ENCODE data around the gene DOK6. TPM values are rescaled to one million over a fixed set of nuclear protein-coding genes. Genes with fewer than 3 reads are reported as not detected.

Gene DOK6
- total RNA-seq, 2 experiments from 2014 or later = not detected

DNA sequence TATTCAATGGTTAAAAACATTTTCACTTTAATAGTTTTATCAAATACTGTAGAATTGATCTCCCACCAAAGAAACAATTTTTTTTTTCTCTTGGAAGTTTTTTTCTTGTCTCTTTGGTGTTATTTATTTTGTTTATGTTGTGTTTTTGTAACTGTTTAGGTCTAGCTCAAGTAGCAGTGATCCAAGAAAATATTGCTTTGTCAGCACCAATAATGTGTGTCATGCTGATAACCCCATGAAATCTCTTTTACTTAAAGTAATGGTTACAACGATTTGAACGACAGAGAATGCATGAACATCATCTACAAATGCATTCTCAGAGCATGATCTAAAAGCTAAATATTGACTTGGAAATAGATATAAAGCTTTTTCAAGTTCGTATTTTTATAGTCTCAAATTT is 122.9 kb downstream of the DOK6 start:
- Histone ChIP-seq H3K27me3 (ENCODE audit: control insufficient read depth in 1 of 2, insufficient read depth in 2 of 2, low read length in 2 of 2) (no peaks in the 10 kb centered on the region), H3K27ac (ENCODE audit: low read depth in 1 of 2, low read length in 2 of 2) (no peak overlapping the region), H3K4me3 (ENCODE audit: low read length) (no peak overlapping the region), H3K9me3 (ENCODE audit: control insufficient read depth in 1 of 2, insufficient read depth in 1 of 2, low read length in 2 of 2) (no peaks in the 10 kb centered on the region), H3K4me1 (ENCODE audit: insufficient read depth, low read length) (no peaks in the 10 kb centered on the region), H3K36me3 (ENCODE audit: insufficient read depth, low read length) (no peaks in the 10 kb centered on the region)
- no peak for DNase-seq
- Mint-ChIP-seq H3K36me3 (ENCODE audit: low read depth) (no peaks in the 10 kb centered on the region), H3K9me3 (no peaks in the 10 kb centered on the region), H3K4me1 (ENCODE audit: low read depth) (no peaks in the 10 kb centered on the region), H3K4me3 (no peak overlapping the region), H3K27me3 (peaks cover 6% of the 10 kb centered on the region), H3K27ac (no peak overlapping the region)
- ChIA-PET CTCF (no interaction called here), POLR2A (no interaction called here)
- ATAC-seq (ENCODE audit: poor library complexity) = no peak
- intact Hi-C loops (cut with DNase I, micrococcal nuclease) = no loop called here
- TF ChIP-seq, protein P1, sequence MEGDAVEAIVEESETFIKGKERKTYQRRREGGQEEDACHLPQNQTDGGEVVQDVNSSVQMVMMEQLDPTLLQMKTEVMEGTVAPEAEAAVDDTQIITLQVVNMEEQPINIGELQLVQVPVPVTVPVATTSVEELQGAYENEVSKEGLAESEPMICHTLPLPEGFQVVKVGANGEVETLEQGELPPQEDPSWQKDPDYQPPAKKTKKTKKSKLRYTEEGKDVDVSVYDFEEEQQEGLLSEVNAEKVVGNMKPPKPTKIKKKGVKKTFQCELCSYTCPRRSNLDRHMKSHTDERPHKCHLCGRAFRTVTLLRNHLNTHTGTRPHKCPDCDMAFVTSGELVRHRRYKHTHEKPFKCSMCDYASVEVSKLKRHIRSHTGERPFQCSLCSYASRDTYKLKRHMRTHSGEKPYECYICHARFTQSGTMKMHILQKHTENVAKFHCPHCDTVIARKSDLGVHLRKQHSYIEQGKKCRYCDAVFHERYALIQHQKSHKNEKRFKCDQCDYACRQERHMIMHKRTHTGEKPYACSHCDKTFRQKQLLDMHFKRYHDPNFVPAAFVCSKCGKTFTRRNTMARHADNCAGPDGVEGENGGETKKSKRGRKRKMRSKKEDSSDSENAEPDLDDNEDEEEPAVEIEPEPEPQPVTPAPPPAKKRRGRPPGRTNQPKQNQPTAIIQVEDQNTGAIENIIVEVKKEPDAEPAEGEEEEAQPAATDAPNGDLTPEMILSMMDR (IDR thresholded peaks at IDR 0.05) = no peak

DNA sequence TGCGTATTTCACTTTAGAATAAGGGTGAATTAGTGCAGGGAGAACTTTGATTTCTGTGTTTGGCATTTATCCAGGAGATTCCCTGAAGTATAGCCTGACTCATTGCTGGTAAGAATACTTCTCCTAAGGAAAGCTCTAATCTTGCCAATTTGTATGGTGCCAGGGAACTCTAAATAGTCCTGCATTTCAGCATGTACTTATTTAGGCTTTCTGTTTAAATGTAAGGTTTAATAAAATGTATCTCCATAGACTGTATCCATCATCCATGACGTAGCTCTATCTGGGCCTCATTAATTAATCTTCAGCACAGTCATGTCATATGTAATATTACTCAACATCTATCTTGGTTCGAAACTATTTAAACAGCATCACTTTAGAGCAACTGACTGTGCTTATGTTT is 127.7 kb downstream of the DOK6 start:
- H3K27ac Mint-ChIP-seq = no peak overlapping the region
- Histone ChIP-seq H3K4me1 (ENCODE audit: insufficient read depth, low read length) (no peaks in the 10 kb centered on the region), H3K27me3 (ENCODE audit: control insufficient read depth in 1 of 2, insufficient read depth in 2 of 2, low read length in 2 of 2) (no peaks in the 10 kb centered on the region), H3K36me3 (ENCODE audit: insufficient read depth, low read length) (no peaks in the 10 kb centered on the region), H3K4me3 (ENCODE audit: low read length) (no peak overlapping the region), H3K9me3 (ENCODE audit: control insufficient read depth in 1 of 2, insufficient read depth in 1 of 2, low read length in 2 of 2) (no peaks in the 10 kb centered on the region), H3K27ac (ENCODE audit: low read depth in 1 of 2, low read length in 2 of 2) (no peak overlapping the region)
- ATAC-seq (ENCODE audit: poor library complexity) (no peak), DNase-seq (no peak)
- TF ChIP-seq, protein P1 (IDR thresholded peaks at IDR 0.05) = no peak
- no peaks in the 10 kb centered on the region for H3K9me3 Mint-ChIP-seq
- intact Hi-C loops (cut with DNase I, micrococcal nuclease) = no loop called here
- CTCF ChIA-PET = no interaction called here
- POLR2A ChIA-PET = no interaction called here
- no peaks in the 10 kb centered on the region for H3K27me3 Mint-ChIP-seq
- no peak overlapping the region for H3K4me3 Mint-ChIP-seq
- no peaks in the 10 kb centered on the region for H3K4me1 Mint-ChIP-seq (ENCODE audit: low read depth)
- no peaks in the 10 kb centered on the region for H3K36me3 Mint-ChIP-seq (ENCODE audit: low read depth)

DNA sequence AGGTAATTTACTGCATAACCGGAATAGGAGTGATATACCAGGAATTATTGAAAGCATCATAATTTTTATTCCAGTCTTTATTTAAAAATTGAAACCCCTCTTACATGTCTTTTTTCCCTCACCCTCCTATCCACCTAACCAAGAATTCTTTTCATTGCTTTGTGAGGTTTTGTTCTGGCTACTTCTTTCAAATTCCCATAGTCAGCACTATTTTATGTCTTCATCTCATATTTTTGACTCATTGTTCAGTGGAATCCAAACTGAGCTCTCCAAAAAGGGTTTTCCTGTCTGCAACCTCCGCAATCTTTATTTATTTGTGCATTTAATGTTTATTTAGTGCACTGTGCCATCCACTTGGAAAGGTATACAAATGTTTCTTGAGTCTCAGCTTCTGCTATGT is 128.5 kb downstream of the DOK6 start:
- ATAC-seq (ENCODE audit: poor library complexity) = no peak
- TF ChIP-seq, protein P1 (IDR thresholded peaks at IDR 0.05) = no peak
- no peaks in the 10 kb centered on the region for H3K4me1 Mint-ChIP-seq (ENCODE audit: low read depth)
- Histone ChIP-seq H3K27me3 (ENCODE audit: control insufficient read depth in 1 of 2, insufficient read depth in 2 of 2, low read length in 2 of 2) (no peaks in the 10 kb centered on the region), H3K36me3 (ENCODE audit: insufficient read depth, low read length) (no peaks in the 10 kb centered on the region), H3K9me3 (ENCODE audit: control insufficient read depth in 1 of 2, insufficient read depth in 1 of 2, low read length in 2 of 2) (no peaks in the 10 kb centered on the region), H3K27ac (ENCODE audit: low read depth in 1 of 2, low read length in 2 of 2) (no peak overlapping the region), H3K4me3 (ENCODE audit: low read length) (no peak overlapping the region), H3K4me1 (ENCODE audit: insufficient read depth, low read length) (no peaks in the 10 kb centered on the region)
- no peak overlapping the region for H3K27ac Mint-ChIP-seq
- DNase-seq = no peak
- no peaks in the 10 kb centered on the region for H3K27me3 Mint-ChIP-seq
- H3K4me3 Mint-ChIP-seq = no peak overlapping the region
- H3K36me3 Mint-ChIP-seq (ENCODE audit: low read depth) = no peaks in the 10 kb centered on the region
- intact Hi-C loops (cut with DNase I, micrococcal nuclease) = no loop called here
- ChIA-PET POLR2A (no interaction called here), CTCF (no interaction called here)
- no peaks in the 10 kb centered on the region for H3K9me3 Mint-ChIP-seq

Data from CD4-positive, alpha-beta T cell (primary cell).